H9 (cell line): Measurements from ENCODE around the gene RC3H2. TPM values are rescaled to one million over a fixed set of nuclear protein-coding genes. Genes with fewer than 3 reads are reported as not detected.

Experiments used
- DNase-seq: peaks from one replicate; pipeline ENCODE4 v3.0.0-alpha.2; 2017
- H2AFZ ChIP-seq: one replicate; pipeline ENCODE4 v1.6.1; 2013; ENCODE audit warnings: mild to moderate bottlenecking, low read length, control low read depth, moderate library complexity
- H2AK5ac ChIP-seq: 2 replicates; pipeline ENCODE4 v1.6.1; 2013; ENCODE audit warnings: low read length, control low read depth, mixed read lengths; ENCODE audit not compliant: insufficient read length
- H2BK120ac ChIP-seq: one replicate; pipeline ENCODE4 v1.6.1; 2013; ENCODE audit warnings: low read depth, mild to moderate bottlenecking, low read length, control low read depth, inconsistent platforms; ENCODE audit not compliant: poor library complexity, severe bottlenecking
- H2BK12ac ChIP-seq: 2 replicates; pipeline ENCODE4 v1.6.1; 2013; ENCODE audit warnings: low read length, control low read depth, mixed read lengths, low read depth; ENCODE audit not compliant: insufficient read length
- H2BK15ac ChIP-seq: 2 replicates; pipeline ENCODE4 v1.6.1; 2013; ENCODE audit warnings: low read depth, low read length, control low read depth
- H2BK20ac ChIP-seq: one replicate; pipeline ENCODE4 v1.6.1; 2013; ENCODE audit warnings: low read depth, mild to moderate bottlenecking, low read length, control low read depth, inconsistent platforms; ENCODE audit not compliant: poor library complexity, severe bottlenecking
- H2BK5ac ChIP-seq: 2 replicates; pipeline ENCODE4 v1.6.1; 2013; ENCODE audit warnings: low read length, control low read depth, mixed read lengths; ENCODE audit not compliant: insufficient read length
- H3K14ac ChIP-seq: 2 replicates; pipeline ENCODE4 v1.6.1; 2013; ENCODE audit warnings: low read length, control low read depth; ENCODE audit not compliant: insufficient read depth
- H3K18ac ChIP-seq: 2 replicates; pipeline ENCODE4 v1.6.1; 2013; ENCODE audit warnings: low read depth, mild to moderate bottlenecking, mixed read lengths, low read length, control low read depth; ENCODE audit not compliant: insufficient read length
- H3K23ac ChIP-seq: 2 replicates; pipeline ENCODE4 v1.6.1; 2013; ENCODE audit warnings: low read length, control low read depth, mixed read lengths, low read depth; ENCODE audit not compliant: insufficient read length
- H3K23me2 ChIP-seq: 2 replicates; pipeline ENCODE4 v1.6.1; 2013; ENCODE audit warnings: low read depth, mild to moderate bottlenecking, mixed read lengths, low read length, control low read depth; ENCODE audit not compliant: insufficient read length, poor library complexity, severe bottlenecking
- H3K27ac ChIP-seq: 2 replicates; pipeline ENCODE4 v1.5.1; 2013; ENCODE audit warnings: low read length, control low read depth, mixed read lengths, low read depth; ENCODE audit not compliant: insufficient read length
- H3K27me3 ChIP-seq: 2 replicates; pipeline ENCODE4 v1.6.1; 2013; ENCODE audit warnings: low read length, control low read depth, inconsistent platforms; ENCODE audit not compliant: insufficient read depth
- H3K4ac ChIP-seq: 2 replicates; pipeline ENCODE4 v1.6.1; 2013; ENCODE audit warnings: low read depth, mild to moderate bottlenecking, control low read depth, inconsistent platforms, low read length, moderate library complexity
- H3K4me1 ChIP-seq: 2 replicates; pipeline ENCODE4 v1.6.1; 2013; ENCODE audit warnings: low read length, control low read depth, inconsistent platforms; ENCODE audit not compliant: insufficient read depth
- H3K4me2 ChIP-seq: 2 replicates; pipeline ENCODE4 v1.6.1; 2013; ENCODE audit warnings: low read length, control low read depth, mixed read lengths; ENCODE audit not compliant: insufficient read length, insufficient read depth
- H3K56ac ChIP-seq: 2 replicates; pipeline ENCODE4 v1.6.1; 2013; ENCODE audit warnings: low read depth, mild to moderate bottlenecking, mixed read lengths, low read length, control low read depth; ENCODE audit not compliant: insufficient read length
- H3K79me1 ChIP-seq: 2 replicates; pipeline ENCODE4 v1.6.1; 2013; ENCODE audit warnings: low read depth, mild to moderate bottlenecking, moderate library complexity, low read length, control low read depth, inconsistent platforms; ENCODE audit not compliant: insufficient read depth, poor library complexity, severe bottlenecking
- H3K79me2 ChIP-seq: 2 replicates; pipeline ENCODE4 v1.6.1; 2013; ENCODE audit warnings: low read length, control low read depth, inconsistent platforms; ENCODE audit not compliant: insufficient read depth
- H3K9ac ChIP-seq: 2 replicates; pipeline ENCODE4 v1.6.1; 2013; ENCODE audit warnings: low read length, control low read depth, mixed read lengths; ENCODE audit not compliant: insufficient read length; ENCODE audit errors: extremely low read depth
- H3K9me3 ChIP-seq: one replicate; pipeline ENCODE4 v1.6.1; 2013; ENCODE audit warnings: low read depth, low read length, inconsistent platforms; ENCODE audit not compliant: control insufficient read depth
- H3T11ph ChIP-seq: one replicate; pipeline ENCODE4 v1.6.1; 2013; ENCODE audit warnings: mild to moderate bottlenecking, low read length, control low read depth, inconsistent platforms
- H4K20me1 ChIP-seq: one replicate; pipeline ENCODE4 v1.6.1; 2013; ENCODE audit not compliant: control insufficient read depth, insufficient read length, insufficient read depth
- H4K5ac ChIP-seq: 2 replicates; pipeline ENCODE4 v1.6.1; 2013; ENCODE audit warnings: low read depth, mild to moderate bottlenecking, mixed read lengths, low read length, control low read depth; ENCODE audit not compliant: insufficient read length
- H4K8ac ChIP-seq: replicated peaks from 2 replicates; pipeline ENCODE4 v1.6.1; 2013; ENCODE audit warnings: low read length, control low read depth, mixed read lengths, low read depth; ENCODE audit not compliant: insufficient read length
- H4K91ac ChIP-seq: 2 replicates; pipeline ENCODE4 v1.6.1; 2013; ENCODE audit warnings: low read depth, mild to moderate bottlenecking, moderate library complexity, mixed read lengths, low read length, control low read depth; ENCODE audit not compliant: insufficient read length
- H3K27ac Mint-ChIP-seq, 3 experiments: 2 replicates in 2 of 3; 3 replicates in 1 of 3; pipeline ENCODE4 v1.8.0; 2020 to 2021; ENCODE audit warnings: mixed read lengths in 3 of 3, mild to moderate bottlenecking in 1 of 3, moderate library complexity in 1 of 3
- H3K27me3 Mint-ChIP-seq: 2 replicates; pipeline ENCODE4 v1.8.0; 2021; ENCODE audit warnings: low read depth, mild to moderate bottlenecking, moderate library complexity, mixed read lengths
- H3K36me3 Mint-ChIP-seq, 3 experiments: 2 replicates in 2 of 3; 3 replicates in 1 of 3; pipeline ENCODE4 v1.8.0; 2020 to 2021; ENCODE audit warnings: low read depth in 3 of 3, mixed read lengths in 3 of 3; ENCODE audit not compliant: insufficient read depth in 1 of 3
- H3K4me1 Mint-ChIP-seq, 2 experiments: 2 replicates each; pipeline ENCODE4 v1.8.0; 2020; ENCODE audit warnings: mixed read lengths in 2 of 2
- H3K4me3 Mint-ChIP-seq, 2 experiments: 2 replicates in 1 of 2; 3 replicates in 1 of 2; pipeline ENCODE4 v1.8.0; 2020 to 2021; ENCODE audit warnings: mild to moderate bottlenecking in 2 of 2, mixed read lengths in 2 of 2, moderate library complexity in 1 of 2
- H3K9me3 Mint-ChIP-seq, 2 experiments: 2 replicates in 1 of 2; 3 replicates in 1 of 2; pipeline ENCODE4 v1.8.0; 2020; ENCODE audit warnings: mild to moderate bottlenecking in 2 of 2, mixed read lengths in 2 of 2, moderate library complexity in 1 of 2
- WGBS: extraction: QIAGEN DNeasy Blood & Tissue Kit; methylation state at CpG from one replicate; pipeline ENCODE4 v1.1.7; 2013; ENCODE audit warnings: missing lambda C conversion rate, low lambda C conversion rate, mixed read lengths; ENCODE audit not compliant: insufficient read length; ENCODE audit errors: extremely low coverage; 5-methylcytosine and 5-hydroxymethylcytosine counted together
- total RNA-seq: library from RNA; stranded (reverse); gene quantifications from 2 replicates; pipeline ENCODE4 v1.2.1, GENCODE V29; 2021
- TF ChIP-seq, protein P1 (sequence below): fragments of 200-600 bp; sonication (generic); conservative IDR thresholded peaks from 3 replicates; pipeline ENCODE4 v1.8.0; 2021; ENCODE audit warnings: antibody characterized with exemption, mild to moderate bottlenecking

RC3H2 gene
- total RNA-seq, 1 experiment from 2014 or later: 49.0 TPM

DNA sequence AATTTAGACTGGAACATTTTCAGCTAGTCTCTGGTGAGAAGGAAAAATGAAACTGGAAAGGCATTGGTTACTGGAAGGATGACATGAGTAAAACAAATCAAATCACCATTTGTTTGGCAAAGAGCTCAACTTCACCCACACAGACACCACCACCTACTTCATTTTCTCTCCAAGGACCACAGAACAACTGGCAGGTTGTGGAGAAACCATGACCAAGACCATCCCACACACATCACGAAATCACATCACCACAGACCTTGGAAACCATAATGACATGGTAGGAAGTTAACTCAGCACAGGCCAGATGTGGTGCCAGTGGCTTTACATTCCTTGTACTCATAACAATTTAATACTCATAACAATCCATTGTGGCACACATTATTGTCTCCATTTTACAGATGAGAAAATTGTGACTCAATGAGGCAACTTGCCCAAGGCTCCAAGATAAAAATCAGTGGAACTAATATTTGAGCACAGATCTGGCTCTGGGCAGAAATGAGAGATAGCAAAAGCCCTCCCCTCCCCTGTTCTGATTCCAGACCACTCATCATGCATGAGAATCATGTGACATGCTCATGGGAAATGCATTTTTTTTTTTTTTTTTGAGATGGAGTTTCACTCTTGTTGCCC, 97.8 kb downstream of the RC3H2 start:
- H3K27ac Mint-ChIP-seq: no peak overlapping the region
- Histone ChIP-seq H2BK12ac (no peak overlapping the region), H3K9ac (no peak overlapping the region), H4K8ac (no peak overlapping the region), H2BK20ac (no peak overlapping the region), H4K5ac (no peak overlapping the region), H3K79me1 (no peaks in the 10 kb centered on the region), H3K56ac (no peak overlapping the region), H4K20me1 (peaks cover 3% of the 10 kb centered on the region), H2AK5ac (no peak overlapping the region), H3K14ac (no peak overlapping the region), H3K4me1 (no peaks in the 10 kb centered on the region; the same call in 1 of the 2 replicates), H2AFZ (no peak overlapping the region), H3K4me2 (no peak overlapping the region), H2BK5ac (no peak overlapping the region), H3T11ph (no peak overlapping the region), H3K79me2 (no peaks in the 10 kb centered on the region), H3K23ac (no peak overlapping the region), H3K27ac (no peak overlapping the region), H3K23me2 (no peaks in the 10 kb centered on the region), H3K4ac (no peak overlapping the region), H3K9me3 (peaks cover 7% of the 10 kb centered on the region), H4K91ac (no peak overlapping the region), H2BK120ac (no peak overlapping the region), H3K27me3 (no peaks in the 10 kb centered on the region), H3K18ac (no peak overlapping the region), H2BK15ac (no peak overlapping the region)
- H3K36me3 Mint-ChIP-seq: peaks cover 3 to 14% (median 12%) of the 10 kb centered on the region in 3 experiments; a peak in 6 of 7 replicates
- no peak overlapping the region for H3K4me3 Mint-ChIP-seq
- peaks cover 24 to 39% of the 10 kb centered on the region in 2 experiments for H3K9me3 Mint-ChIP-seq
- H3K27me3 Mint-ChIP-seq: no peaks in the 10 kb centered on the region; the same call in 1 of the 2 replicates
- no peak for DNase-seq
- TF ChIP-seq, protein P1, sequence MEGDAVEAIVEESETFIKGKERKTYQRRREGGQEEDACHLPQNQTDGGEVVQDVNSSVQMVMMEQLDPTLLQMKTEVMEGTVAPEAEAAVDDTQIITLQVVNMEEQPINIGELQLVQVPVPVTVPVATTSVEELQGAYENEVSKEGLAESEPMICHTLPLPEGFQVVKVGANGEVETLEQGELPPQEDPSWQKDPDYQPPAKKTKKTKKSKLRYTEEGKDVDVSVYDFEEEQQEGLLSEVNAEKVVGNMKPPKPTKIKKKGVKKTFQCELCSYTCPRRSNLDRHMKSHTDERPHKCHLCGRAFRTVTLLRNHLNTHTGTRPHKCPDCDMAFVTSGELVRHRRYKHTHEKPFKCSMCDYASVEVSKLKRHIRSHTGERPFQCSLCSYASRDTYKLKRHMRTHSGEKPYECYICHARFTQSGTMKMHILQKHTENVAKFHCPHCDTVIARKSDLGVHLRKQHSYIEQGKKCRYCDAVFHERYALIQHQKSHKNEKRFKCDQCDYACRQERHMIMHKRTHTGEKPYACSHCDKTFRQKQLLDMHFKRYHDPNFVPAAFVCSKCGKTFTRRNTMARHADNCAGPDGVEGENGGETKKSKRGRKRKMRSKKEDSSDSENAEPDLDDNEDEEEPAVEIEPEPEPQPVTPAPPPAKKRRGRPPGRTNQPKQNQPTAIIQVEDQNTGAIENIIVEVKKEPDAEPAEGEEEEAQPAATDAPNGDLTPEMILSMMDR: no peak
- no peaks in the 10 kb centered on the region; a peak in 2 of 4 replicates for H3K4me1 Mint-ChIP-seq
- no CpG with 5 or more reads among the region's 1 CpG for WGBS
